ENCODE measurements around the gene C9orf152. TPM values are rescaled to one million over a fixed set of nuclear protein-coding genes. Genes with fewer than 3 reads are reported as not detected.
A peak's percentile ranks its signal among the peaks of the same experiment; 100 is the strongest.

The C9orf152 gene
- total and polyA plus RNA-seq, 2 of the 13 experiments (the other 11 are each of a cell fraction or from before 2014, with no cell fraction given): 0.24 to 0.48 TPM

GRCh38 chr9:110220809-110221208 is 12.8 kb upstream of the C9orf152 start (continued):
- TF ChIP-seq MAFK (conservative IDR thresholded peaks at IDR 0.05 in 1 of 2, IDR thresholded peaks at IDR 0.05 in 1 of 2; ENCODE audit: low read length in 2 of 2) (no peak), FOSL2 (CRISPR knock-in tag; IDR thresholded peaks at IDR 0.05) (peak; percentile 53), ARNT2 (CRISPR knock-in tag; IDR thresholded peaks at IDR 0.05; ENCODE audit: low read depth) (no peak), ZNF276 (CRISPR knock-in tag; IDR thresholded peaks at IDR 0.05; ENCODE audit: low read depth) (no peak), CTCF (CRISPR knock-in tag; IDR thresholded peaks at IDR 0.05) (no peak), ZBTB20 (CRISPR knock-in tag; IDR thresholded peaks at IDR 0.05; ENCODE audit: borderline replicate concordance, low read depth) (peak; percentile 70; the same call in 1 of the 2 replicates), ARNT (IDR thresholded peaks at IDR 0.05) (no peak), KMT2A (CRISPR knock-in tag; IDR thresholded peaks at IDR 0.05) (peak; percentile 48; the same call in 1 of the 2 replicates), AHR (CRISPR knock-in tag; IDR thresholded peaks at IDR 0.05) (no peak), ZNF224 (CRISPR knock-in tag; IDR thresholded peaks at IDR 0.05) (0 out of 2 replicates have a peak, but pooled peaks have one; percentile 42), ZNF709 (CRISPR knock-in tag; IDR thresholded peaks at IDR 0.05) (peak; percentile 74), RAD21 (CRISPR knock-in tag; IDR thresholded peaks at IDR 0.05) (peak; percentile 13; the same call in 1 of the 2 replicates), KDM1A (CRISPR knock-in tag; IDR thresholded peaks at IDR 0.05) (0 out of 2 replicates have a peak, but pooled peaks have one; percentile 60), ZMYM3 (CRISPR knock-in tag; IDR thresholded peaks at IDR 0.05) (peak; percentile 71; the same call in 1 of the 2 replicates), FOXP4 (CRISPR knock-in tag; IDR thresholded peaks at IDR 0.05) (peak; percentile 65), ZNF883 (CRISPR knock-in tag; IDR thresholded peaks at IDR 0.05; ENCODE audit: not compliant biosample characterization) (no peak), ZNF780A (CRISPR knock-in tag; IDR thresholded peaks at IDR 0.05) (0 out of 2 replicates have a peak, but pooled peaks have one; percentile 28), KLF12 (CRISPR knock-in tag; IDR thresholded peaks at IDR 0.05; ENCODE audit: borderline replicate concordance) (0 out of 2 replicates have a peak, but pooled peaks have one; percentile 7), SALL1 (CRISPR knock-in tag; IDR thresholded peaks at IDR 0.05) (peak; percentile 88), FOXK2 (IDR thresholded peaks at IDR 0.05) (0 out of 2 replicates have a peak, but pooled peaks have one; percentile 26), ATM (IDR thresholded peaks at IDR 0.05; ENCODE audit: borderline replicate concordance) (no peak), HOXA9 (CRISPR knock-in tag; IDR thresholded peaks at IDR 0.05; ENCODE audit: borderline replicate concordance) (peak; percentile 33; the same call in 1 of the 2 replicates), ZMYM4 (CRISPR knock-in tag; IDR thresholded peaks at IDR 0.05) (peak; percentile 92), BRCA1 (CRISPR knock-in tag; IDR thresholded peaks at IDR 0.05) (0 out of 2 replicates have a peak, but pooled peaks have one; percentile 50), FOXC1 (CRISPR knock-in tag; IDR thresholded peaks at IDR 0.05; ENCODE audit: borderline replicate concordance) (0 out of 2 replicates have a peak, but pooled peaks have one; percentile 48), ISX (CRISPR knock-in tag; conservative IDR thresholded peaks at IDR 0.05) (no peak), STAG1 (CRISPR knock-in tag; IDR thresholded peaks at IDR 0.05) (peak; percentile 14; the same call in 1 of the 2 replicates), ZNF749 (CRISPR knock-in tag; IDR thresholded peaks at IDR 0.05; ENCODE audit: borderline replicate concordance) (no peak)

All from HepG2 (cell line).